HTERT RPE-1 (cell line): ENCODE data around the gene ELP1.
"Not testable (repeated sequence)": the region's sequence is repeated elsewhere in the genome, so short reads cannot be mapped to it uniquely, and the experiment has no call there.

Experiments used
- in situ Hi-C: fragments of 300-500 bp; cut with MboI; formaldehyde crosslinking; loops from 4 replicates; pipeline ENCODE4 v1.14.3; 2020; ENCODE audit warnings: low sequenced_read_pairs

Gene ELP1

GRCh38 chr9:108857572-108857971, 76.4 kb downstream of the ELP1 start:
- in situ Hi-C loops, result no loop called here

DNA sequence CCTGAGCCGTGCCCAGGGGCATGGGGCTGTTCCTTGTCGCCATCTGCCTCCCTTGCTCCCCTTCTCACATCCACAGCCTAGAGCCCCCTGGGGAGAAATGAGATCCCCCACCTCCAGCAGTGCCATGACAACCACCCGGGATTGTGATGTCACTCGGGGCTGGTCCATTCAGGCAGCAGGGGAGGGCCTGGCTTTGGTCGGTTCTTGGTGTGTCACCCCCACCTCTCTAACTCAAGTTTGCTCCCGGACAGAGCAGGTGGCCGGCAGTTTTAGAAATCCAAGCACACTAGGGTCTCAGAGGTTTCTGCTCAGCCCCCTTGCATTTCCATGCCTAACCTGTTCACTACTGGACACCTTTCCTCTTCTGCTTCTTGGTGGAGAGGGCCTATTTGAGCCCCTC, 78.0 kb downstream of the ELP1 start, which contains the start of gene ACTL7B:
Gene ACTL7B (minus strand): TSS at position 99 of the 400 bp plus-strand sequence. CDS start 56 bp downstream, at position 43.
- in situ Hi-C loops, result no loop called here

DNA sequence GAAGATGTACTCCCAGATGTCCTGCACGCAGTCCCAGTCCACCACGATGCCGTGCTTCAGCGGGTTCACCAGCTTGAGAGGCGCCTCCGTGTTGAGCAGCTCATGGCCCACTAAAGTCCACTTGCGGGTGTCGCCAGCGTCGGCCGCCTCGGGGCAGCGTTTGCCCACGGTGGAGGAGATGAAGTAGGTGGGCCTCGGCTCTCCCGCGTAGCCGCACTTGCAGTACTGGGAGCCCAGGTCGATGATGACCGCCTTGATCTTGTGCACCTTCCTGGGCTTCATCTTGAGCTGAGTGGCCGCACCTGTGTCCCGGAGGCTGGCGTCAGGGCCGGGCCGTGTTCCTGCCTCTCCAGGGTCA, 78.4 kb downstream of the ELP1 start:
- in situ Hi-C loops, result no loop called here

GRCh38 chr9:108854641-108855528, 79.0 kb downstream of the ELP1 start:
- in situ Hi-C loops, result no loop called here

- in situ Hi-C loops, result no loop called here
These were observed 79.8 kb downstream of the ELP1 start for GRCh38 chr9:108854094-108854493.

DNA sequence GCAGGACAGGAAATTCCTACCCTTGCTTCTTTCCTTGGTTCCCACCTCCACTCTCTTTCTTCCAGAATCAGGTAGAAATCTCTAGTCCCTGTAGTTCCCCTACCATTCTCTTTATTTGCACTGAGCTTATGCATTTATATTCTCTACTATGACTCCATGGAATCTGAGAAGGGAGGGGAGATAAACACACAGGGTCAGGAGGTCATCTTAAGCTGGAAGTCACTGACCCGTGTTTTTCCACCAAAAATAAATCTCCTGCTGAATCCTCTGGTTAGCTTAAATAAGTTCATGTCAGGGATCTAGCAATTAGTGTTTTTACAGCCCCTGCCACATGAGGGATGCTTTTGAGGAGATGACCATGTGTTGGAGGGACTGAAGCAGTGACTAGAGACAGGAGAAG, 81.8 kb downstream of the ELP1 start:
- in situ Hi-C loops, result no loop called here

DNA sequence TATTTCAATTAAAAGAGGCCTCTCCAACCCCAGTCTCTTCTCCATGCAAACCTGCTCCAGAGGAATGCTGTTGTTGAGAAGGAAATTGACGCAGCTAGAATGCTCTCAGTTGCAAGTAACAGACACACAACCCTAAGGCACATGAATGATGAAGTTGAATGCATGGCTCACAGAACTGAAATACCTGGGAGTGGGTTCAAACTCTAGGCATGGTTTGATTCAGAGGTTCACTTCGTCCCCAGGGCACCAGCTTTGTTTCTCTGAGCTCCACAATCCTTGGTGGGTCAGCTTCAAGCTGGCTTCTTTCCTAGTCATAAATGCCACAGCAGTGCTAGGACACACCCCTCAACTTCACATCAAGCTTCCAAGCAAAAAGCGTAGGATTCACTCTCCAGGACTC, 82.8 kb downstream of the ELP1 start:
- in situ Hi-C loops, result no loop called here

DNA sequence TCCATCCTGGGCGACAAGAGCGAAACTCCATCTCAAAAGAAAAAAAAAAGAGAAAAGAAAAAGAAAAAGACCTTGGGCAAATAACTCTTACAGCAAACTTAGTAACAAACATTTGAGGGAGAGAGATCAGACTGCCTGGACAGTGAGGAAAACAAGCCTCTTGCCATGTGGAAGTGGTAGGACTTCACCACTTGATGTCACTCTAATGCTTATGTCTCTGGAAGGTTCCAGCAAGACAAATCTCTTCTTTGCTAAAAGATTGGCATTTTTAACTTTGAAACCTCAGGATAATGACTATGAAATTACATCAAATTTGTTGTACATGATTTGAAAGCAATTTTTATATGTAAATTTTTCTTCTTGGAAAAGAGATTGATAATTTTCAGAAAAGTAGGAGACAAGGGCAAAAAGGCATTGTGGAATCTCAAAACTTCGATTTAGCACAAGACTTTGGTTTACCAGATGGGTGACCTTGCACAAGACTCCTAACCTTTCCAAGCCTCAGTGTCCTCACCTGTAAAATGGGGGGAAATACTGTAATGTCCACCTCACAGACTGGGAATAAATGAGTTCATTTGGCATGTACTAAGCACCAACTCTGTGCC, 83.5 kb downstream of the ELP1 start:
- in situ Hi-C loops, result no loop called here

DNA sequence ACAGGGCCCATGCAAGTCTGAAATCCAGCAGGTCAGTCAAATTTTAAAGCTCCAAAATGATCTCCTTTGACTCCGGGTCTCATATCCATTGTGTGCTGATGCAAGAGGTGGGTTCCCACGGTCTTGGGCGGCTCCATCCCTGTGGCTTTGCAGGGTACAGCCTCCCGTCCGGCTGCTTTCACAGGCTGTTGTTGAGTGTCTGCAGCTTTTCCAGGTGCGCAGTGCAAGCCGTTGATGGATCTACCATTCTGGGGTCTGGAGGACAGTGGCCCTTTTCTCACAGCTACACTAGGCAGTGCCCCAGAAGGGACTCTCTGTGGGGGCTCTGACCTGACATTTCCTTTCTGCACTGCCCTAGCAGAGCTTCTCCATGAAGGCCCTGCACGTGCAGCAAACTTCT, 85.6 kb downstream of the ELP1 start:
- in situ Hi-C loops, result not testable (repeated sequence)

DNA sequence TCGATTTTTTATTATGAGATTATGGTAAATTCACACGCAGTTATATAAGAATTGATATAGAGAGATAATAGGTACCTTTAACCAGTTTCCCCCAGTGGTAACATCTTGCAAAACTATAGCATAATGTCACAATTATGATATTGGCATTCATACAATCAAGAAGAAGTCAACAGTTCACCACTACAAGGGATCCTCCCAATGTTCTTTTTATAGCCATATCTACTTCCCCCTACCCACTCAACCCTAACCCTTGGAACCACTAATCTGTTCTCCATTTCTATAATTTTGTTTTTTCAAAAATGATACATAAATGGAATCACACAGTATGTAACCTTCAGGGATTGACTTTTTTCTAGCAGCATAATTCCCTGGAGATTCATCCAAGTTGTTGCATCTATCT, 88.0 kb downstream of the ELP1 start:
- in situ Hi-C loops, result no loop called here

GRCh38 chr9:108845507-108845906, 88.4 kb downstream of the ELP1 start:
- in situ Hi-C loops, result no loop called here

- in situ Hi-C loops, result no loop called here
These were observed 89.1 kb downstream of the ELP1 start for GRCh38 chr9:108844856-108845255.

DNA sequence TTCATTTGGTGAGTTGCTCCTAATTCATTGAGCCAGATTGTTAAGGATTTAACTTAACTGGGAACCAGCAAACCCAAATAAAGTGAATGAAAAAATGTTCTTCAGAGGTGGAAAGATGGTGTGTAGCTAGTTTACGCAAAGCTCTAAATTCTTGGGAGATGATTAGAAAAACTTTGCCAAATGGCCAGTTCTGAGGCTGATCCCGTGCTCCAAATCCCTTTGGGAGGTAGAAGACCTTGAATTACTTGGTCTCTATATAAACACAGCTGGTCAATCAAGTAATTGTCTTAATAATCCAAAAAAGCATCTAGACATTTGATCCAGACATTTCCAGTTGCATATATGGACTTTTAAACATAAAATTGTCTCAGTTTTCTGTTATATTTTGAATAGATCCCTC, 89.5 kb downstream of the ELP1 start:
- in situ Hi-C loops, result no loop called here

DNA sequence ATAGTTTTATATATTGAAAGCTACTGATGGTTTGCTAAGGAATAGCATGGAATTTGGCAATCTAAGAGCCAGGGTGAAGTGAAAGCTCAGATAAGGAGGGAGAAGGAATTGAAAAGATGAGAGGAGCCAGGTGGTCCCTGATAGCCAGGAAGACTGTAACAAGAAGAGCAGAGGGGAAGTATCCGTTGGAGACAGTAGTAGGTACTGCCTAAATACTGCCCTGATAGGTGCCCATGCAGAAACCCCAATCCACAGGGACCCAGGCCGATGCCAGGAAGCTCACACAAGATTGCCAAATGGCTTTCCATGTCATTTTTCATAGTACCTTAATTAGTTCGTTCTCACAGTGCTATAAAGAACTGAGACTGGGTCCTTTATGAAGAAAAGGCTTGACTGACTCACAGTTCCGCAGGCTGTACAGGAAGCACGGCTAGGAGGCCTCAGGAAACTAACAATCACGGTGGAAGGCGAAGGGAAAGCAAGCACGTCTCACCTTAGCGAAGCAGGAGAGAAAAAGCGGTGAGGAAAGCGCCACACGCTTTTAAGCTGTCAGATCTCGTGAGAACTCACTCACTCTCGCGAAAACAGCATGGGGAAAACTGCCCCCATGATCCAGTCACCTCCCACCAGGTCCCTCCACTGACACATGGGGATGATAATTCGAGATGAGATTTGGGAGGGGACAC, 91.2 kb downstream of the ELP1 start:
- in situ Hi-C loops, result no loop called here

DNA sequence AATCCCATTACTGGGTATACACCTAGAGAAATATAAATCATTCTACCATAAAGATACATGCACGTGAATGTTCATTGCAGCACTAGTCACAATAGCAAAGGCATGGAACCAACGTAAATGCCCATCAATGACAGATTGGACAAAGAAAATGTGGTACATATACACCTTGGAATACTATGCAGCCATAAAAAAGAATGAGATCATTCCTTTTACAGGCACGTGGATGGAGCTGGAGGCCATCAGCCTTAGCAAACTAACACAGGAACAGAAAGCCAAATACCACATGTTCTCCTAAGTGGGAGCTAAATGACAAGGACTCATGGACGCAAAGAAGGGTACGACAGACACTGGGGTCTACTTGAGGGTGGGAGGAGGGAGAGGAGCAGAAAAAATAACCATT, 94.4 kb downstream of the ELP1 start:
- in situ Hi-C loops, result not testable (repeated sequence)

DNA sequence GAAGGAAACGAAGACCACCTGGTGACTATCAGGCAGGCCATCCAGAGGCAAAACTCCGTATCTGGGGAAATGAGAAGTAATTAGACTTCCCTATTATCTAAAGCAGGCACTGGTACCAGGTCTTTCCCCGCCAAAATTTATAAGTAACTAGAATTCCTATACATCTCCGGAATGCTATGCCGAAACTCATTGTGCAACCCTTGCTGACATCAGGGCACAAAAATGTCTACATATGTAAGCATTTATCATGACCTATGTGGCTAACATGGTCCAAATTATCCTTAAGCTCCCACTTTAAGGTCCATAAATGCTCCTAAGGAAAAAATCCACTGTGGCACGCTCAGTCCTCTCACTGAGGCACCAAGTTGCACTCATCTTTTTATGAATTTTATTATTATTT, 95.9 kb downstream of the ELP1 start:
- in situ Hi-C loops, result no loop called here

DNA sequence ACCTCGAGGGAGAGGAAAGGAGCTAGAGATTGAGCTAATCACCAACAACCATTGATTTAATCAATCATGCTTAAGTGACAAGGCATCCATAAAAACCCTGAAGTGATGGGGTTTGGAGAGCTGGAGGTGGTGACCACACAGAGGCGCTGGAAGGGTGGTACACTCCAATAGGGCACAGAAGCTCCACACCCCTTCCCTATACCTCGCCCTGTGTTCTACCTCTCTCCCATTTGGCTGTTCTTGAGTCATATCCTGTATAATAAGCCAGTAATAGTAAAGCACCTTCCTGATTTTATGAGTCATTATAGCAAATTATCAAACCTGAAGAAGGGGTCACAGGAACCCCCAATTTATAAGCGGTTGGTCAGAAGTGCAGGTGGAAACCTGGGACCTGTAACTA, 96.4 kb downstream of the ELP1 start:
- in situ Hi-C loops, result no loop called here

DNA sequence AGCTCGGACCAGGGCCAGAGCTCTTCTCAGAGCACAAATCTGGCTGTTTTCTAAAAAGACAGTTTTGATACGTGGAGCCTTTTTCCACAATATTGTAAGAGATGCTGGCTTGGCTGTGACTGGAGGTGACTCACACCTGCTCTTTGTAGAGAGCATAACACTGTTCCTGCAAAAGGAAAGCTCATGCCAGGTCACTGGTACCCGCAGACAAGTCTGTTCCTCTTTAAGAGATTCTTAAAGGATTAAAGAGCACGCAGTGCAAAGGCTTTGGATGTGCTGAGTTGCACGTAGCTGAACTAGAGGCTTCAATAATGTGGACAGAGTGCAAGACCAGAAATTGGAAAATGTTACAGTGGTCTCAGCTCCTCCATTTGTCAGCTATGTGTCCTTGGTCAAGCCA, 97.1 kb downstream of the ELP1 start:
- in situ Hi-C loops, result no loop called here

GRCh38 chr9:108836319-108836718, 97.6 kb downstream of the ELP1 start:
- in situ Hi-C loops, result no loop called here

- in situ Hi-C loops, result no loop called here
These were observed 98.1 kb downstream of the ELP1 start for GRCh38 chr9:108835831-108836230.

DNA sequence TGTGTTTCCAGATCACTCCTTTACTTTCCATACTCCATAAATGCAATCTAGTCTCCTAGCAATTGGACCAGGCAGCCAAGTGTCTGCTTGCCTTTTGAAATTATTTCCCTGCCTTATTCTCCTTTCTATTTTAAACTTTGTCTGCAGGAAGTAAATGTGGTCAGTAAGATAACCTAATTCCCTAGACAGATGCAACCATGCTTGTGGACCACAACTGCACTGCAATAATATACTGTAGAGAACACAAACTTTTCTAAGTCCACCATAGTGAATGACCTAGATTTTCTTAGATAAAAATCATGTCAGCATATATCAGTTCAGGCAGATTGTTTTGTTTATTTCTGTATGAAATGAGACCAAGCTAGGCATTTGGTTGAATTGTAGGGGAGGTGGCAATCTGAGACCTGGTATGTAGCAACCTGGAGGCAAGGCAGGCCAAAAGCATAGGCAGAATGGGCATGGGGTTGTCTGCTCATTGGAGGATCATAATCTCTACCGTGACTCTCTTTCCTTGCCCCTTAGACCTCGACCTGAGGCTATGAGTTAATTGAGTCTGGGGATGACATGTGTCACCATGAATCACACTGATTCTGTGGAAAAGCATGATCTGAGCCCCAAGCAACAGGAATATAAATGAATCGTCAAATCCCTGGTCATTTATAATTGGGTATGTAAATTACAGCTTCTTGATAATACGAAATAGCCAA, 98.8 kb downstream of the ELP1 start:
- in situ Hi-C loops, result no loop called here
